GM23248 (cell line): Measurements from ENCODE around the gene IFI27L1.

Experiments
- EZH2 ChIP-seq: fragments of 200-600 bp; sonication (generic); IDR thresholded peaks from 2 replicates; pipeline ENCODE4 v1.6.1; 2018; ENCODE audit warnings: antibody characterized with exemption, mild to moderate bottlenecking; ENCODE audit not compliant: insufficient read depth, poor library complexity, severe bottlenecking
- EZH2phosphoT487 ChIP-seq: fragments of 200-600 bp; sonication (generic); IDR thresholded peaks from 2 replicates; pipeline ENCODE4 v1.6.1; 2018; ENCODE audit warnings: antibody characterized with exemption, moderate library complexity, mild to moderate bottlenecking, low read depth; ENCODE audit not compliant: insufficient read depth

DNA sequence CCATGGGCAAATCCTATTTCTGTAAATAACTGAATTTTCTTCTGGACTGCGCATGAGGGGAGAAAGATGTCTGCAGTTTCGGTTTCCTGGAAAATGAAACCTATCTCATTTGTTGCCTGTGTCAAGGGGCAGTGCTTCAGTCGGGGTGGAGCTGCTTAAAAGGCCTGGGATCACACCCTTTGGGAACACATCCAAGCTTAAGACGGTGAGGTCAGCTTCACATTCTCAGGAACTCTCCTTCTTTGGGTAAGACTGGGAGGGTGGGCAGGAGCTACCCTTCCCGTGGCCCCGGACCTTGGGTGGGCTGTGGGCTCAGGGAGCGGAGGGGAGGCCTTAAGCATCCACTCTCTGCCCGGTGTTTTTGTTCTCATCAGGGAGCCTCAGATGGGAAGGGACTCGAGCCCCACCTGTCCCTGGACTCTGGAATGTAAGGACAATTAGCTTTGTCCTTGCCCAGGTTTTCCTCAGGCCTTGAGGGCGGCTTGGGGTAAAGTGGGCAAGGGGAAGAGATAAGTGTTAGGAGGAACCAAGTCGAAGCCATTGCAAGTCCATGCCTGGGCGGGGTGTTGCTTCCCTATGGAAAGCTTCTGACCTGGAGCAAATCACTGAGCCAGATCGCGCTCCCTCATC lies 29.6 kb downstream of the IFI27L1 start, which contains the start of gene IFI27:
- no peak for TF ChIP-seq EZH2
- no peak for TF ChIP-seq EZH2phosphoT487
